GM18867 (cell line): ENCODE measurements around the gene CDHR4.
"Not testable (repeated sequence)": the region's sequence is repeated elsewhere in the genome, so short reads cannot be mapped to it uniquely, and the experiment has no call there.

ENCODE experiments used
- ATAC-seq: cut with Tn5 transposase; IDR thresholded peaks from one replicate; pipeline ENCODE4 v1.9.1; 2021; ENCODE audit warnings: mild to moderate bottlenecking, moderate library complexity; ENCODE audit not compliant: unreplicated experiment

Gene CDHR4, protein sequence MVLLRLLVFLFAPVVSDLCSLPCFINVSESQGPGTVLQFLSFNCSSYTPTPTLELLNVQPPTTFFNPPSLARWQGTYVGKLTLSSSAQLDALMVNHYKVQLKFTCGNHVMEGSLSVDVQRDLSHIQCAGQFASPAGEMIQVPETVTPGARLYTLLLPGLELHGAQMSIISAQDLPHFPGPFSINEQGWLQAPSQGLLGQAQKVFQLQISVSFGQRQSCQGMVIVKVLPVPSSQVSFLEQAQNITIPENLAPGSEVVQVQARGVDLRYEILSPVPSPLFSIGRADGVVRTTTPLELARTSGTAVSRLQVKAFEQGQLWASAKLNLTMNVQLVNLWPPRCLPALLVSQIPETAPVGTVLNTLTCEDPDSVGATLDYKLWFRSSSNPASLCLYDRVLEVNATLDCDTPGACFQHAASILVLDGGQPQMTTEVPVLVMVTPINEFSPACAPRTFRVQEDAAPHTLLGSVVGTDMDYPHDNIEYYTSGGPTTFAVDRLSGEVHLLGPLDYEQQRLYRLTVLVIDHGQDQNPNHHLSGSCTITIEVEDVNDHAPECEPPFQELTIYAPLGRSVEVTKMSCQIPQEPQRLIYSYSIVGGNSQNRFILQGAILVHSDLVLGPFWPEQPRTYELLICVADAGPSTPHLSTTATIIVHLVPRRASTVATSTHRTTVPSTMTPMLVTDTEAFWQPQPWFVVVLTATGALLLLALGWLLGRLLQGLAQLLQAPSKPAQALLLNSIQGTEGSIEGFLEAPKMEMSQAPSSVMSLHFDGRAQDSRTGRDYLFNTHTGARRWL

GRCh38 chr3:49799761-49800160 lies at the start of gene CDHR4:
Gene CDHR4 (minus strand): TSS chr3:49799873. CDS start chr3:49799812, 61 bp downstream.
- no peak for ATAC-seq

DNA sequence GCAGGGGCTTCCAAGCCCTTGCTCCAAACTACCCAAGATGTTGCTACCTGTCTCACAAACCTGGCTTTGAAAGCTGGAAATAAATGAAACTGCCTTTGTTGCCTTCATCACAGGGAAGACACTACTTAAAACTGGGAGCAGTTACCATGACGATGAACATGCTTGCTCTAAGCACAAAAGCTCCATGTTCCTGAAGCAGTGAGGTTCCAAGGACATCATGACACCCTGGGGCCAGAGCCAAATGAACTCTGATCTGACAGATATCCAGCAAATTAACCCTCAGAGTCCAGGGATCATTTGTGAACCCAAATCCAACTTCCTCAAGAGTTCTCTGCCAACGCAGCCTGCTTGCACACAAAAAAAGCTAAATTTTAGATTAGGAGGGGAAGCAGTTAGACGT lies 46.0 kb upstream of the CDHR4 start:
- no peak for ATAC-seq

DNA sequence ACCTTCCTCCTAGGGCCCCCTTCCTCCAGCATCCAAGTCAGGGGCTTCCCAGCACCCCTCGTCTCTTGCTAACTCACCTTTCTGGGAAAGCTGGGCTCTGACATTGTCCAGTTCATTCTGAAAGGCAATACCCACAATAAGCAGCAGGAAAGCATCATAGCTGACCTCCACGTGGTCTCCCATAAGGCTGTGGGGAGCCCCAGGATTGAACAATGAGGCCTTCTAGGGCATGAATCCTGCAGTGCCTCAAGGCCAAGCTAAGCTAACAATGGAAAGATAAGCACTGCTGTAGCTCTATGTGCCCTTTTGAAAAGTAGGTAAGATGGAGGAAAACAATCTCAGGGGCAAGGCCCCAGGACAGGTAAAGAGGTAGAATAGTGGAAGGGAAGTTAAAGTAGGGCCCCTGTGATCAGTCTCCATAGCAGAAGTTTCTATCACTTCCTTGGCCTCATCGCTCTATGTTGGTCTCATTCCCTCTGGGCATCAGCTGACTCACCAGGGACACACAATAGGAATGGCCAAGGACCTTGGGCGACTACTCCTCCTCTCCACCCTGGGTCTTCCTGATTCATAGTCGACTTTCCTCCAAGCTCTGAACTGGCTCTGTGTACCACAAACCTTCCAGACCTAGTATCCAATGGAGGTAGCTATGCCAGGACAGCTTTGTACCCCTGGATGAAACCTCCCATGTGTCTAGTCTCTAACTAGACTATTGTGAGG lies 45.0 kb upstream of the CDHR4 start:
- no peak for ATAC-seq

DNA sequence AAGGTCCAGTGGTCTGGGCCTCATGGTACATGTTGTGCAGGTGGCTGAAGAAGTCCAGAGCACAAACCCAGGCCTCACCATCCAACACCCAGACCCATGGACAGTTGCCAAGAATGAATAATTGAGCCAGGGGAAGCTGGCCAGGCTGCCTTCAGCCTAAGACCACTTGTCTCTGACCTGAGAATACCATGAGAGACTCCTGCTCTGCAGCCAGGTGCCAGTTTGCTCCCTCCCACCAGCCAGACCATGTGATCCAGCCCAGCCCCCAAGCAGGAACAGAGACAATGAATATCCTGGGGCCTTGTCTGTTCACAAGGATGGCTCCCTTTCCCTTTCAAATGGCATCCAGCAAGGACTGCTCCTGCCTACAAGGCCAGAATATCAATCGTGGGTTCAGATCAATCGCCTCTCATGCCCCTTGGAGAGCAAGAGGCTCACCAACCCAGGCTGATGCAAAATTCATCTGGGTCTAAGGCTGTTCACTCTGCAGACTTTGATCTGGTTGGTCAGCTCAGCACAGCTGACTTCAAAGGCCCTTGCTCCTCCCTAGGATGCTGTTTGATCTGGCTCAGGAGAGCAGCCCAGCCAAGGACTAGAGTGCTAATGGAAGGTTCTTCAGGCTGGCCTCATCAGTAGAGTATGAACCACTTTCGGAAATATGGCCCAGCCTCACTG lies 43.3 kb upstream of the CDHR4 start:
- ATAC-seq = no peak

DNA sequence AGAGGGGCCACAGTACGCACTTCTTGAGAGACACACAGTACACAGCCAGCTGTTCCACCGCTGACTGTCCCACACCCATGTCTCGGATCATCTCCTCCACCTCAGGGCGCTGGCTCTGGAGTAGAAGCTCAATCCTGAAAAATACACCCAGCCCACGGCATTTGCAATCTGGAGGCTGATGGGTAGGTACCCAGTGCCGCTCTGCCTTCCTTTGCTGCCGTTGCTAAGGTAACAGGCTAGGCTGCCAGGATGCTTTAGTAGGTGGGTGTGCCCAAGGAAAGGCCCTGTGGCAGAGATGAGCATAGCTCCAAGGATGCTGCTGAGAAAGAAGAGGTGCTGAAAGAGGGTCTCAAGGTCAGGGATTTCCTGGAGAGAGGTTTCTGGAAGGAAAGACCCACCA lies 42.1 kb upstream of the CDHR4 start:
- ATAC-seq = no peak

- no peak for ATAC-seq
Measured at GRCh38 chr3:49841126-49841696, 41.5 kb upstream of the CDHR4 start.

- no peak for ATAC-seq
Measured at GRCh38 chr3:49840388-49840787, 40.7 kb upstream of the CDHR4 start.

GRCh38 chr3:49839193-49839809 lies 39.6 kb upstream of the CDHR4 start:
- ATAC-seq = no peak

DNA sequence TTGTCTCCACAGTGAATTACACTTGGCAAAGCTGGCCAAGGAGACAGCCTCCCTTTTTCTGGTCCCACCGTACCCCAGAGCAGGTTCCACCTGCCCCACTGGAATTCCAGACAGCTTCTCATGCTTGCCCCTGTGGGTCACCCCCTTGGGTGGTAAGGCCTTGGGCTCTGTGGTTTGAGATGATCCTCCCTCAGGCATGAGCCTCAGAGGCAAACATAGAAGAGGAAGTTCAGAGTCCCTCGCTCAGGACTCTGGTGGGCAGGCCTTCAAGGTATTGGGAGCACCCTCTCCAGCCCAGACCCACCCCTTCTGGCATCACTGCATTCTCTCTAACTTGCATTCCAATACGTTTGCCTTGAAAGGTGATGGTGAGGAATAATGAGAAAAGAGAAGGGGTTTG lies 31.7 kb upstream of the CDHR4 start:
- no peak for ATAC-seq

GRCh38 chr3:49826016-49826415 lies 26.3 kb upstream of the CDHR4 start:
- no peak for ATAC-seq

- not testable (repeated sequence) for ATAC-seq
Measured at GRCh38 chr3:49823131-49823530, 23.5 kb upstream of the CDHR4 start.

GRCh38 chr3:49813497-49814174 lies 14.0 kb upstream of the CDHR4 start, which contains the start of gene UBA7:
Gene UBA7 (minus strand): TSS chr3:49813953. CDS start chr3:49813787, 166 bp downstream.
- no peak for ATAC-seq

DNA sequence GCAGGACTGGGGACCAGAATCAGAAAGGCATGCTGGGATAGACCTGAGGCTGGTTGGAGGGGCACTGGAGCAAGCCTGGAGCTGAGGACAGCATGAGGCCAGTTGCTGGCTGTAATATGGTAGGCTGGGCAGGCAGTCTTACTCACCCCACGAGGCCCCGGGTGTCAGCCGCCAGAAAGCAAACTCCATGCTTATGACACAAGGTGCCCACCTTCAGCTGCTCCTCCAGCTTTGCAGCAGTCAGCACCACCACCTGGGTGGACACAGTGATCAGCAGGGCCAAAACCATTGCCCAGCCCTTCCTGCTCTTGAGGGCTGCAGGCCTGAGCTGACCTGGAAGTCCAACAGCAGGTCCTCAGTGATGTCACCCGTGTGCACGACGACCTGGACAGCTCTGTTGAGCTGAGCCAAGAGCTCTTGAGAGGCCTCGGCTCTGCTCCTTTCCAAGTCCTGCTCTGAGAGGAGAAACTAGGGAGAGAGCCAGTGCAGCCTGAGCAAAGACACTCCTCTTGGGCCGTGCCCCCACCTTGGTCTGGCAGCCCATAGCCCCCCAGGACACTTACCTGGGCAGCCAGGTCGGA lies 13.3 kb upstream of the CDHR4 start:
- ATAC-seq = no peak

DNA sequence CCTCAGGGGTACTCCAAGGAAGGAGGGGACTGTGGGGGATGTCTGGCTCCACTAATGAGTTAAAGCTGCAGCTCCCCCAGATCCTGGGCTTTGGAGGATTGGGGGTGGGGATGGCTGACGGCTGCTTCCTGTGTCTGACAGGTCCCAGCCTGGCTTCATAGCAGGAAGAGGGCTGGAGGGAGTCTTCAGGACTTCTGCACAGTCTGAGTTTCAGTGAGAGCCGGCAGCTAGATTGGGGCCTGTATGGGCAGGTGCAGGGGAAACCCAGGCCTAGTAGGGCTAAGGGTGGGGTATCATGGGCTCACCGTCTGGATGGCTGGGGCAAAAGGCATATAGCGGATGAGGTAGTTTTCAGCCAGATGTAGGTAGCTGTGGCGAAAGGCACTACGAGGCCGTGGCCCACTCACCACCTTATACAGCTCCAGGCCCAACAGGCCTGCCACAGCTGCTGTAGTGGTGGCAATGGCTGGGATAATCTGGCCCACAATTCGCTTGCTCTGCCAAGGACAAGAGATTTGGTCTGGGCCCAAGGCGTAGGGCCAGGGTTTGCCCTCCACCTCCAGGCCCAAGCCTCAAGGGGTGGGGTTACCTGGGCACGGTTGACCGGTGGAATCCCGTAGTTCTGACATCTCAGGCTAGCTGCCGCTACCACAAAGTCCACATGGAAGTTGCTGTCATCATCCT lies 7.9 kb upstream of the CDHR4 start:
- ATAC-seq = no peak

- ATAC-seq = no peak
Measured at GRCh38 chr3:49806850-49807249, 7.2 kb upstream of the CDHR4 start.

- ATAC-seq = no peak
Measured at GRCh38 chr3:49805897-49806701, 6.4 kb upstream of the CDHR4 start.

- ATAC-seq = no peak
Measured at GRCh38 chr3:49805367-49805782, 5.7 kb upstream of the CDHR4 start.
